CD4-positive, alpha-beta T cell treated with Interleukin-4 for 4 hours (primary cell): ENCODE measurements around the gene CHSY1.
"Not testable (repeated sequence)": the region's sequence is repeated elsewhere in the genome, so short reads cannot be mapped to it uniquely, and the experiment has no call there.

Experiments
- DNase-seq: peaks from one replicate; pipeline ENCODE4 v3.0.0-alpha.2; 2020

Gene CHSY1

DNA sequence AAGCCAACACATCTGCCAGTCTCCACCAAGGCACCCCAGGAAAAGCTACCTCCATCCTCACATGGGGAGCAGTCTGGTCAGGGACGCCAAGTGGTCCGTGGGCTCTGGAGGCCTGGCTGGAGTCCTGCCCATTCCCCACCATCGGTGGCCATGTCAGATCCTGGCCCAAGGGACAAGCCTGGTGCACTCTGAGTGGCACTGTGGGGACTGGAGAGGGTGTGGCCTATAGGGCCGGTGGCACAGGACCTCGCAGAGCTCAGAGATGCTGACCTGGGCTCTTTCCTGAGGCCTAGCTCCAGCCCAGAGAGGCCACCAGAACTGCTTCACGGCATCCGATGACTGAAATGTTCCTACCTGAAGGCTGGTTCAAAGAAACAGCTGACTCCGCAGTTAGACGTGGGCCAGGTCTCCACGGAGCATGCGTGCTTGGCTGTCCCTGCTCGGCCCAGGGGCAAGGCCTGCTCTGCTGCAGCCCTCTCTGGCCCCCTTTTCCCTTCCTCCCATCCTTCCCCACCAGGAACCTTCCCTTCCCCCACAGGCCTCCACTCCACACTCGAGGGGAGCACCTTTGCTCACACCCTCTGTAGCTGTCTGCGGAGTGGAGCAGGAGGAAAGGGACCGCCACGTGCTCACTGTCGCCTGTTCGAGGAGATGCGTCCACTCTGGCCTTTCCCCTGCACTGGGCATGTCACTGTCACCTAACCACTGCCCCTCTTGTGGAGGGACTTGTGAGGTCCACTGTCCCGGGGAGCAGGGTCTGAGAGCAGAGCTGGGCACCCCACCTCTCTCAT is 119.3 kb downstream of the CHSY1 start:
- no peak for DNase-seq

DNA sequence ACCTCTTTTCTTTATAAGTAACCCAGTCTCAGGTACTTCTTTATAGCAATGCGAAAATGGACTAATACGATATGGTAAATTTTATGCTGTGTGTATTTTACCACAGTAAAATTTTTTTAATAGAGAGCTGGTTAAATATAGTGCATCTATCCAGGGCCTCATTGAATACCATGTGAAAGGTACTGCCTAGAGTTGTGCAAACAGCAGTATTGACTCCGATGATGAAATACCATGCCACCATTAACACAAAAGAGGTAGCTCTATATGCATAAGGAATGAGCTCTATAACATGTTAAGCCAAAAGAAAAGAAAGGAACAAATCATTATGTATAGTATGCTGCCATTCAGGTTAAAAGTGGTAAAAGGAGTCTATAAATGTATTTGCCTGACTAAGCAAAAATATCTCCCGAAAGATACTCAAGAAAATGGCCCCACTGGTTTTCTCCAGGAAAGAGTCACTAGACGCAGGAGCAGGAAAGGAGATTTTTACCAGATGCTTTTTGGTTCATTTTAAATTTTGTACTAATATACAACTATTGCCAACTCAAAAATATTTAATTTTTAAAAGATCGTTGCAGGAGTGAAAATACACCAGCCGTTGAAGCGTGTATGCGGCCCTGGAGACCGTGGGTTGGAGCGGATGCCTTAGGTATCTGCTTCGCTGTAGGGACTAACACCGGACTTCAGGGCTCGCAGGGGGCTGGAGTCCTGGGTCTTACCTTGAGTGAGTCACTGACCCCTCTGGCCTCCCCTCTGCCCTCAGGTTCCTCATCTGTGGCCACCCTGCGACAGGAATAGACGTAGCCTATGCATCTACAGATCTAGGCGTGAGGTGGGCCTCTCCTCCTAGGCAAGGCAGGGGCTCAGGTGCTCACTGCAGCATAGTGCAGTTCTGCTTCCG is 120.1 kb downstream of the CHSY1 start:
- no peak for DNase-seq

DNA sequence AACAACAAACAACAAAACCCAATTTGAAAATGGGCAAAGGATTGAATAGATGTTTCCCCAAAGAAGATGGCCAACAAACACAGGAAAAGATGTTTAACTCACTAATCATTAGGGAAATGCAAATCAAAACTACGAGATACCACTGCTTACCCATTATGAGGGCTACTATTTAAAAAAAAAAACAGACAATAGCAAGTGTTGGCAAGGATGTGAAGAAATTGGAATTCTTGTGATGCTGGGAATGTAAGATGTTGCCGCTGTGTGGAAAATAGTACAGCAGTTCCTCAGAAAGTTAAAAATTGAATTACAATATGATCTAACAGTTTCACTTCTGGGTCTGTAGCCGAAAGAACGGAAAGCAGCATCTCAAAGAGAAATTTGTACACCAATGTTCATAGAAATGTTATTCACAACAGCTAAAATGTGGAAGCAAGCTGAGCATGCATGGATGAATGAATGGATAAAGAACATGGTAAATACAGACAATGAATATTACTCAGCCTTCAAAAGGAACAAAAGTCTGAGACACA is 121.9 kb downstream of the CHSY1 start:
- no peak for DNase-seq

DNA sequence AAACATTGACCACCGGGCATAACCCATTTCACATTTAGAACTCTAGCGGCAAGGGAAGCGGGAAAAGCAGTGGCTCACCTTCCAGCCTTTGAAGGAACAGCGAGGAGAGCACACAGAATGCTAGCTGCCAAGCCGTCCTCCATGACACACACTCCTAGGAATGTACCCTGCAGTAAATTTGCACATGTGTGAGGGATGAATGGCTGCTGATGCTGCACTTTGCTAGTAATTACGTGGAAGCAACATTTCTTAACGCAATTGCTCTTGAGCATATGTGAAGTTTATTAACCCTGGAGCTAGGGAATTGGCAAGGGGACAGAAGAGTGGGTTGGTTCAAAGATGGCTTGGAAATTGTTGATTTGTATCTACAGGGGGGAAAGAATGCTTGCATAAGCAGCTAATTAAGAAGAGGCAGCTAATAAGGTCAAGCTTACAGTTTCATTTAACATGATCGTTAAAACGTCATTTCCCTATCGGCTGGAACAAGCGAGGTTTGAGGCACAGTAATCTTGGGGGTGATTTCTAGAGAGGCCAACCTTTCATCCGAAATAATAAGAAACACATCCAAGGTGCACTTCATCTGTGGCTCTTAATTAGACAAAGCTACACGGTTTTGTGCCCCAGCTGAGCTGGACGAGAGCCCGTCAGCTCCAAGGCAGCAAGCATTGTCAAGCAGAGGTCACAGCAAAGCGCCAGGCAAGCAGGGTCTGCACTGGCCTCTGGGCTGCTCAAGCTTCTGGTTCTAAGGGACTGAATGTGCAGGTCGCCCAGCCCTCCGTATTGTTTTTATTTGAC is 123.4 kb downstream of the CHSY1 start:
- DNase-seq: no peak

- DNase-seq: peak; percentile 43
These were observed 124.3 kb downstream of the CHSY1 start for GRCh38 chr15:101127506-101128076.

GRCh38 chr15:101126618-101127505 is 125.0 kb downstream of the CHSY1 start:
- no peak for DNase-seq

- not testable (repeated sequence) for DNase-seq
These were observed 125.9 kb downstream of the CHSY1 start for GRCh38 chr15:101125881-101126428.
